Keratinocyte (primary cell): ENCODE data around the gene CDH13. TPM values are rescaled to one million over a fixed set of nuclear protein-coding genes. Genes with fewer than 3 reads are reported as not detected.
A peak's percentile ranks its signal among the peaks of the same experiment; 100 is the strongest.

ENCODE experiments used
- DNase-seq: peaks from one replicate; pipeline ENCODE4 v3.0.0-alpha.2; 2011; ENCODE audit warnings: low read depth, missing footprints, low spot score
- FAIRE-seq: peaks from 2 replicates; lab custom pipeline; 2011; peaks lifted over from hg19 to GRCh38; lab: Jason Lieb, UNC
- H2AFZ ChIP-seq: 2 replicates; pipeline ENCODE4 v1.6.0; 2012; ENCODE audit warnings: low read length, control low read depth, inconsistent platforms; ENCODE audit not compliant: control insufficient read depth
- H3K27ac ChIP-seq: 2 replicates; pipeline ENCODE4 v1.5.1; 2011; ENCODE audit warnings: low read length; ENCODE audit not compliant: control insufficient read depth, insufficient read depth
- H3K27me3 ChIP-seq: 3 replicates; pipeline ENCODE4 v1.6.0; 2011; ENCODE audit warnings: low read length; ENCODE audit not compliant: control insufficient read depth, insufficient read depth; ENCODE audit errors: extremely low read depth
- H3K36me3 ChIP-seq, 2 experiments: 2 replicates in 1 of 2; 3 replicates in 1 of 2; pipeline ENCODE4 v1.5.1; 2011; ENCODE audit warnings: low read length in 2 of 2, mild to moderate bottlenecking in 1 of 2; ENCODE audit not compliant: control insufficient read depth in 2 of 2, insufficient read depth in 2 of 2; ENCODE audit errors: extremely low read depth in 1 of 2
- H3K4me1 ChIP-seq: 3 replicates; pipeline ENCODE4 v1.5.1; 2011; ENCODE audit warnings: low read length; ENCODE audit not compliant: control insufficient read depth, insufficient read depth; ENCODE audit errors: extremely low read depth
- H3K4me2 ChIP-seq: 3 replicates; pipeline ENCODE4 v1.6.0; 2011; ENCODE audit warnings: low read depth, low read length; ENCODE audit not compliant: control insufficient read depth, insufficient read depth; ENCODE audit errors: extremely low read depth
- H3K4me3 ChIP-seq, 3 experiments: fragments of 200-600 bp in 1 of 3; sonication (generic) in 1 of 3; 2 replicates in 2 of 3; 3 replicates in 1 of 3; pipeline ENCODE4 v1.5.1; 2011 to 2016; ENCODE audit warnings: low read length in 3 of 3, mild to moderate bottlenecking in 3 of 3, control low read depth in 2 of 3, inconsistent platforms in 1 of 3, low read depth in 1 of 3, mixed read lengths in 1 of 3, mixed run types in 1 of 3, moderate library complexity in 1 of 3; ENCODE audit not compliant: control insufficient read depth in 2 of 3, insufficient read depth in 2 of 3; ENCODE audit errors: extremely low read depth in 1 of 3
- H3K79me2 ChIP-seq: 2 replicates; pipeline ENCODE4 v1.6.0; 2012; ENCODE audit warnings: low read length; ENCODE audit not compliant: control insufficient read depth, insufficient read depth
- H3K9ac ChIP-seq: 3 replicates; pipeline ENCODE4 v1.6.0; 2011; ENCODE audit warnings: low read length; ENCODE audit not compliant: control insufficient read depth, insufficient read depth; ENCODE audit errors: extremely low read depth
- H3K9me1 ChIP-seq: 3 replicates; pipeline ENCODE4 v1.6.0; 2011; ENCODE audit warnings: low read length; ENCODE audit not compliant: control insufficient read depth, insufficient read depth; ENCODE audit errors: extremely low read depth
- H3K9me3 ChIP-seq: 2 replicates; pipeline ENCODE4 v1.5.1; 2012; ENCODE audit warnings: low read depth, low read length; ENCODE audit not compliant: control insufficient read depth
- H4K20me1 ChIP-seq: 3 replicates; pipeline ENCODE4 v1.6.0; 2011; ENCODE audit warnings: low read length; ENCODE audit not compliant: control insufficient read depth, insufficient read depth; ENCODE audit errors: extremely low read depth
- CTCF ChIP-seq, 3 experiments: IDR thresholded peaks in 1 of 3; conservative IDR thresholded peaks in 1 of 3; optimal IDR thresholded peaks in 1 of 3; 2 replicates in 2 of 3; 3 replicates in 1 of 3; pipeline versions ENCODE3 to v1.5.1; 2011; ENCODE audit warnings: low read length in 3 of 3, mild to moderate bottlenecking in 3 of 3, moderate library complexity in 2 of 3, control low read depth in 1 of 3, inconsistent platforms in 1 of 3; ENCODE audit not compliant: insufficient read depth in 2 of 3; ENCODE audit errors: extremely low read depth in 1 of 3
- EZH2 ChIP-seq: IDR thresholded peaks from one replicate; pipeline ENCODE4 v1.6.1; 2012; ENCODE audit warnings: inconsistent platforms, mild to moderate bottlenecking, low read length, moderate library complexity
- dilution Hi-C: fragments of 300-500 bp; cut with MboI; formaldehyde crosslinking; loops from one replicate; pipeline ENCODE4 v1.7.0; 2020; ENCODE audit warnings: low sequenced_read_pairs; ENCODE audit not compliant: extremely low pct_ligation_motif_present
- polyA plus RNA-seq, 5 experiments: library from polyadenylated mRNA; depleted of rRNA in 3 of 5; stranded (reverse) in 3 of 5; stranded (forward) in 1 of 5; unstranded in 1 of 5; fragments of >200 nt; gene quantifications; 1 replicate in 1 of 5; 2 replicates in 3 of 5; 3 replicates in 1 of 5; pipeline versions ENCODE4 v1.2.1 to v1.2.3, GENCODE V29; 2011 to 2012; ENCODE audit warnings: missing spikeins in 2 of 5, low read depth in 1 of 5, low replicate concordance in 1 of 5

Gene CDH13
- polyA plus RNA-seq, 1 donor (not counting 4 experiments of a cell fraction or from before 2014, with no cell fraction given) = 111 TPM

- Histone ChIP-seq H3K9me3 (no peaks in the 10 kb centered on the region), H3K27me3 (no peaks in the 10 kb centered on the region), H3K9me1 (no peaks in the 10 kb centered on the region), H3K79me2 (no peaks in the 10 kb centered on the region), H3K4me1 (peaks cover 10% of the 10 kb centered on the region), H3K4me2 (no peak overlapping the region), H4K20me1 (peaks cover 7% of the 10 kb centered on the region), H2AFZ (no peak overlapping the region), H3K4me3 (no peak overlapping the region), H3K9ac (no peak overlapping the region), H3K27ac (no peak overlapping the region), H3K36me3 (no peaks in the 10 kb centered on the region)
- FAIRE-seq (no peak), DNase-seq (no peak)
- TF ChIP-seq CTCF (optimal IDR thresholded peaks at IDR 0.05 in 1 of 3, IDR thresholded peaks at IDR 0.05 in 1 of 3, conservative IDR thresholded peaks at IDR 0.05 in 1 of 3; ENCODE audit: extremely low read depth in 1 of 3, insufficient read depth in 2 of 3, low read length in 3 of 3) (no peak), EZH2 (no peak)
- dilution Hi-C loops = no loop called here
These were observed 559.1 kb downstream of the CDH13 start for GRCh38 chr16:83185902-83186301.

- dilution Hi-C loops = no loop called here
- no peaks in the 10 kb centered on the region for H3K27me3 ChIP-seq
- no peaks in the 10 kb centered on the region for H3K36me3 ChIP-seq
- H3K9me3 ChIP-seq = no peaks in the 10 kb centered on the region
- peak overlapping the region; percentile 39 for H3K27ac ChIP-seq
- no peaks in the 10 kb centered on the region for H3K79me2 ChIP-seq
- H3K9ac ChIP-seq = no peak overlapping the region
- no peak overlapping the region for H3K4me3 ChIP-seq
- H3K9me1 ChIP-seq = no peaks in the 10 kb centered on the region
- peak overlapping the region; percentile 47 for H3K4me2 ChIP-seq
- no peak overlapping the region for H2AFZ ChIP-seq
- DNase-seq (peak; percentile 69), FAIRE-seq (peak; percentile 95)
- no peak for TF ChIP-seq EZH2
- H3K4me1 ChIP-seq = peaks cover 10% of the 10 kb centered on the region
- H4K20me1 ChIP-seq = peaks cover 7% of the 10 kb centered on the region
These were observed 560.6 kb downstream of the CDH13 start for GRCh38 chr16:83187405-83187804.

- TF ChIP-seq EZH2 (no peak), CTCF (optimal IDR thresholded peaks at IDR 0.05 in 1 of 3, IDR thresholded peaks at IDR 0.05 in 1 of 3, conservative IDR thresholded peaks at IDR 0.05 in 1 of 3; ENCODE audit: extremely low read depth in 1 of 3, insufficient read depth in 2 of 3, low read length in 3 of 3) (no peak)
- FAIRE-seq (peak; percentile 34), DNase-seq (no peak)
- H3K9me1 ChIP-seq = no peaks in the 10 kb centered on the region
- H3K4me3 ChIP-seq = no peak overlapping the region
- H3K36me3 ChIP-seq = no peaks in the 10 kb centered on the region
- dilution Hi-C loops = no loop called here
- no peaks in the 10 kb centered on the region for H3K4me1 ChIP-seq
- H3K9ac ChIP-seq = no peak overlapping the region
- H4K20me1 ChIP-seq = peaks cover 3% of the 10 kb centered on the region
- no peaks in the 10 kb centered on the region for H3K9me3 ChIP-seq
- no peaks in the 10 kb centered on the region for H3K27me3 ChIP-seq
- H3K4me2 ChIP-seq = no peak overlapping the region
- no peak overlapping the region for H2AFZ ChIP-seq
- no peak overlapping the region for H3K27ac ChIP-seq
- H3K79me2 ChIP-seq = no peaks in the 10 kb centered on the region
These were observed 570.0 kb downstream of the CDH13 start for GRCh38 chr16:83196796-83197195.
